Left colon (tissue), 2 donors: ENCODE measurements around the gene ZDHHC20. TPM values are rescaled to one million over a fixed set of nuclear protein-coding genes. Genes with fewer than 3 reads are reported as not detected.

Source experiments
- ATAC-seq: fragments of 200-7000 bp; cut with Tn5 transposase; one replicate; pipeline ENCODE4 v1.9.1; 2020; ENCODE audit warnings: mild to moderate bottlenecking, moderate library complexity
- DNase-seq, 2 donors: peaks; one replicate each; pipeline ENCODE4 v3.0.0-alpha.2; 2020
- intact Hi-C, 2 donors: fragments of 100-400 bp; cut with DNase I in 1 of 2; cut with micrococcal nuclease in 1 of 2; formaldehyde crosslinking; loops; one replicate each; pipeline versions ENCODE4 v1.11.2 to v1.14.0; 2022; cut with DNase I, micrococcal nuclease
- long read RNA-seq: library from polyadenylated mRNA; unstranded; transcript quantifications from one replicate; pipeline ENCODE4 v2.0.0, GENCODE V29; 2021
- total RNA-seq, 2 donors: library from RNA; stranded (reverse); fragmentation: NEBNext Ultra II Directional; extraction: Animal tissue kit (Norgen Biotek cat#: 25700); gene quantifications; one replicate each; pipeline ENCODE4 v1.2.1, GENCODE V29; 2021
- donor health status: DM: no; HTN: no; CAD: no.
- donor health status: DM: yes; HTN: yes; CAD: no.

The ZDHHC20 gene, protein sequence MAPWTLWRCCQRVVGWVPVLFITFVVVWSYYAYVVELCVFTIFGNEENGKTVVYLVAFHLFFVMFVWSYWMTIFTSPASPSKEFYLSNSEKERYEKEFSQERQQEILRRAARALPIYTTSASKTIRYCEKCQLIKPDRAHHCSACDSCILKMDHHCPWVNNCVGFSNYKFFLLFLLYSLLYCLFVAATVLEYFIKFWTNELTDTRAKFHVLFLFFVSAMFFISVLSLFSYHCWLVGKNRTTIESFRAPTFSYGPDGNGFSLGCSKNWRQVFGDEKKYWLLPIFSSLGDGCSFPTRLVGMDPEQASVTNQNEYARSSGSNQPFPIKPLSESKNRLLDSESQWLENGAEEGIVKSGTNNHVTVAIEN
- 10 to 100 TPM; 76.3 to 76.9 TPM for total RNA-seq
- long read RNA-seq, full-length matches to known transcripts: 3 of 35 reads
- long read RNA-seq, partial matches to known transcripts: 1 of 35 reads
- long read RNA-seq, other reads (novel, unspliced or antisense): 31 of 35 reads

DNA sequence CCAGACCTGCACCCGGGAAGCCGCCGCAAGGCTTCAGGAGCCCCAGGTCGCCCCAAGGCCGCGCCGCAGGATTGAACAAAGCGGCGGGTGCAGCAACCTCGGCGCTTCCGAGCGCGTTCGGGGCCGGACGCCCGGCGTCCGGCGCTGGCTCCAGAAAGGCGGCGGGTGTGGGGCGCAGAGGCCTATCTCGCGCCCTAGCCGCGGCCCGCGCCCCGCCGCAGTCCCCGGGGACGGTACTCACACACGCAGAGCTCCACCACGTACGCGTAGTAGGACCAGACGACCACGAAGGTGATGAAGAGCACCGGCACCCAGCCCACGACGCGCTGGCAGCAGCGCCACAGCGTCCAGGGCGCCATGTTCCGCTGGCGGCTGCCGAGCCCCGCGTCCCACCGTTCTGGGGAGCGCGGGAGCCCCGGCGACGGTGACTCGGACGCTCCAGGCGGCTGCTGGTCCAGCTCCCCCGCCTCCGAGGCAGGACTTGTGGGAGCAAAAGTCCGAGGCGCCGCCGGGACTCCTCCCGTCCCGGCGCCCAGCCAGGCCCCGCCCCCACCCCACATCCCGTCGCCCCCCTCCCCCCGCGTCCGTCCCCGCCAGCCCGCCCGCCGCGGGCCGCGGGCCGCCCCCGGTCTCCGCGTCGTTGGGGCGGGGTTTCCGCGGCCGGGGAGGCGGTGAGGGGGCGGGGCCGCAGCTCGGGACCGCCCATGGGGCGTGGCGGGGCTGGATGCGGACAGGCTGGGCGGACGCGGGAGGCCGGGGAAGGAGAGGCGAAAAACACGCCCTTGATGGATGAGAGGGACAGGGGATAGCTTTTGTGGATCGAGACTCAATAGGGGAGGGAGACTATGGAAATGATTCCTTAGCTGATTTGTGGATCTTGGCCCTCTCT lies at the start of gene ZDHHC20:
TSS of gene ZDHHC20 (minus strand) at position 491 of the 889 bp plus-strand sequence. CDS start at position 359, 132 bp downstream.
- intact Hi-C loops: no loop called here
- DNase-seq: peak; percentile 86 to 95
- peak; percentile 92 for ATAC-seq

DNA sequence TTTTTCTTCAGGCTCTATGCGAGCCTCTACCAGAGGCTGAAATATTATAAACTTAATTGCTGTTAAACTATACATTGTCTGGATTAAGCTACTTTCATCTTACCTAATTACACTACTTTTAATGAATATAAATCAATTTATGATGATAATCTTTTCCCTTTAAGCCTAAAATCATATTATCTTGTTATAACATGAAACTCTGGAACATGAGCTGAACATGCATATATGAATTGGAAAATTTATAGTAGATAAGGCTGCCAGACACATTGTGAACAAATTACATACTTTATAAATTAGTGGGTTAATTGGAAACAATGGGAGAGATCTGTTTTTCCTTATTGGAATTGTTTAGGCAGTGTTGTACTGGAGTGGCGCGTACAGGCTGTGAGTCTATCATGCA lies 45.3 kb upstream of the ZDHHC20 start:
- DNase-seq (no peak), ATAC-seq (no peak)
- intact Hi-C loops: no loop called here

DNA sequence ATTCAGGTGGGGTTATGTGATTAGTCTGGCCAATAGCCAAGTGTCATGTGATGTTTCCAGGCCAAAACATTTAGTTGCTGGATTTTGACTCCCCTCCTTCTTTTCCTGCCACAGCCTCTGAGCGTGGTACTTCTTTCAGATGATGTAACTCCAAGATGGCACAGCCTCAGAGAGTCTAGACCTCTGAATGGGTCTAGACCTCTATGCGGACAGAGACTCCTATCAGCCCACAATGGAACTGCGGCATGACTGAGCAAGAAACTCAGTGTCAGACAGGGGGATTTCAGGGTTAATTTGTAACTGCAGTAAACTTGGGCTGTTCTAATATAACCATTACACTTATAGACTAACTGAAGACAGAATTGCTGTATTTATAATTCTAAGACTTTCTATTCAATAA lies 42.6 kb upstream of the ZDHHC20 start:
- ATAC-seq (no peak), DNase-seq (no peak)
- intact Hi-C loops: no loop called here

DNA sequence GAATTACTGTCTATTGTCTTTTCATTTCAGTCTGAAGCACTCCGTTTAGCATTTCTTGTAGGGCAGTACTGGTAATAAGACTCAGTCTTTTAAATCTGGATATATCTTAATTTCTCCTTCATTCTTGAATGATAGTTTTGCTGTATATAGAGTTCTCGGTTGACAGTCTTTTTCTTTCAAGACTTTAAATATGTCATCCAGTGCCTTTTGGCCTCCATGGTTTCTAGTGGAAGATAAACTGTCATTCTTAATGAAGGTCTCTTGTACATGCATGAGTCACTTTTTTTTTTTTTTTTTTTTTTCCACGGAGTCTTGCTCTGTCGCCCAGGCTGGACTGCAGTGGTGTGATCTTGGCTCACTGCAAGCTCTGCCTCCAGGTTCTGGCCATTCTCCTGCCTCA lies 27.2 kb upstream of the ZDHHC20 start:
- intact Hi-C loops: no loop called here
- DNase-seq (no peak), ATAC-seq (no peak)

DNA sequence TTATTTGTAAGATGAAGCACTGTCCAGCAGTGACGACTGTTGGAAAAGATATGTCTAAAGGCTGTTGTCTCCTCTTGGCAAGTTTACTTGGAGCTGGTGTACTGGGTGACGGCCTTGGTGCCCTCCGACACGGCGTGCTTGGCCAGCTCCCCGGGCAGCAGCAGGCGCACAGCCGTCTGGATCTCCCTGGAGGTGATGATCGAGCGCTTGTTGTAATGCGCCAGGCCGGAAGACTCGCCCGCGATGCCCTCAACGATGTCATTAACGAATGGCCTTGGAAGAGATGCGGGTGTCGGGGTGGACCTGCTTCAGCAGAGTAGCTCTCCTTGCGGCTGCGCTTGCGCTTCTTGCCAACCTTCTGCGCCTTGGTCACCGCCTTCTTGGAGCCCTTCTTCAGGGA lies 24.6 kb upstream of the ZDHHC20 start:
- intact Hi-C loops: loop anchor here in 1 of 2 donors (5.0 kb wide), 1 partner anchor 371 kb away; no protein-coding TSS in a partner anchor
- ATAC-seq (no peak), DNase-seq (no peak)

DNA sequence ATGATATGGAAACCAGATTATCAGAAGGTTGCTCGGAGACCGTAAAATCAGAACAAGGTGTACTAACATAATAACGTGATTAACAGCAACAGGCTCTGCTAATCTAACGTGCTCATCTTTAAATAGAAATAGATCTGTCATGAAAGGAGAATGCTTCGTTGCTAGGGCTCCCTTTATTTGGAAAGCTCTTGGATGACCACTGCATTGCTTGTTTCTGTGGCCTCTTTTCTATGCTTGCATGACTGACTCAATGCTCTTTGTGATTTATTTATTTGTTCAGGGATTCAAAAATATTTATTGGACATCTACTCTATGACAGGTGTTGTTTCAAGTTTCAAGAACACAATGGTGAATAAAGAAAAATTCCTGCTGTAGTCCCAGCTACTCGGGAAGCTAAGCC lies 22.3 kb upstream of the ZDHHC20 start:
- ATAC-seq (no peak), DNase-seq (no peak)
- intact Hi-C loops: loop anchor here in 1 of 2 donors (5.0 kb wide), 1 partner anchor 369 kb away; no protein-coding TSS in a partner anchor

DNA sequence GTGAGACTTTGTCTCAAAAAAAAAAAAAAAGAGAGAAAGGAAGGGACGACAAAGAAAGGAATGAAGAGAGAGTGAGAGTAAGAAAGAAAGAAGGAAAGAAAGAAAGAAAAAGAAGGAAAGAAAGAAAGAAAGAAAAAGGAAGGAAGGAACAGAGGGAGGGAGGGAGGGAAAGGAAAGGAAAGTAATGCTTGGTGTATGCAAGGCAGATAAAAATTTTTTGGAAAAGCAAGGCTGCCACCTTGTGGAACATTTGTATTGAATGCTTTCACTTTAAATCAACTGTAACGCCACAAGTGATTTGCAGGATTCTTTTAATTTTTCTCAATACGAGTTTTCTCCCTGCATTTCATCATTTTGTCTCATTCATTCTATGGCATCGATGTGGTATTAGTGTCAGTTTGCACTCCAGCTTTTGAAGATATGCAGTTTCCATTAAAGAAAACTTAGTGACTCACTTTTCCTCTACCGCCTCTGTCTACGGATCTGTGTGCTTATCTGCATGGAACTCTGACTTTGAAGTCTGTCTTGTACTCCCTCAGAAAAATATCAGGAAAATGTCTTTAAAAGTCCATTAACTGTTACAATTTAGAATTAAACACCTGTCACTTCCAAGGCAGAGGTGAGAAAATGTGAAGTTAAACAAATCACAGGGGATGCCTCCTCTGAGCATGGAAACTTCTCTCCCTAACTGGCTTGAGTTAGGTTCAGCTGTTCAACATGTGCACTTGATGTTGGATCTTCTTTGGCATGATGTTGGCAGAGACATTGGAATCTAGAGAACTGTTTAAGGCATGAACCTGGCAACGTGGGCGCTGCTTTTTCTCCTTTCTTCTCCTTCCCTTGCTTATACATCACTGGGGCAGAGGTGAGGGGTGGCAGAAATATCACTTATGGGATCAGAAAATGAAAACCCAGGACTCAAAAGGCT lies 20.0 kb upstream of the ZDHHC20 start:
- intact Hi-C loops: no loop called here
- peak; percentile 76 for ATAC-seq

DNA sequence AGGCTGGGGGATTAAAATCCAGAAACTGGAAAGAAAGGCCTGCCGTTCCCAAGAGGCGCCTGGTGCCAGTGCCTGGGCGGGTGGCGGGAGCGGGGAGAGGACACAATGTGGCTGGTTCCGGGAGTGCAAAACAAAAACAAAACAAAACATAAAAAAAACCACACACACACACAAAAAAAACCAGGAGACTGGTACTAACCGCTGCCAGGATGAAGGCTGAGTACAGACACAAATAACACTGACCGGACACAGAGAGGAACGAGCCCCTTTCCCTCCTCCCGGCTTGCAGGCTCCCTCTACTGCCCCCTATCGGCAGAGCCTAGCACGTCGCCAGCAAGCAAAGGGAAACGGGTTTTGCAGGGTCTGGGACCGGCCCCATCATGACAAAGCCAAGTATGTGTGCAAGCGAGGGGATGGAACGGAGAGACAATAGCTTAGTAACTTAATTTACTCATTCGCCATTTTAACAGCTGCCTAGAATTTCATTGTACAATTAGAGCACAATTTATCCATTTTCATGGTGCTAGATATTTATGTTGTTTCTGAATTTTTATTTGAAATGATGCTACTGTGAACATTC lies 17.9 kb upstream of the ZDHHC20 start:
- peak; percentile 90 for ATAC-seq
- DNase-seq: peak; percentile 71 to 87
- intact Hi-C loops: no loop called here

More for the DNA sequence above, 20.0 kb upstream of the ZDHHC20 start:
- DNase-seq: peak in 1 of 2 donors; percentile 30

DNA sequence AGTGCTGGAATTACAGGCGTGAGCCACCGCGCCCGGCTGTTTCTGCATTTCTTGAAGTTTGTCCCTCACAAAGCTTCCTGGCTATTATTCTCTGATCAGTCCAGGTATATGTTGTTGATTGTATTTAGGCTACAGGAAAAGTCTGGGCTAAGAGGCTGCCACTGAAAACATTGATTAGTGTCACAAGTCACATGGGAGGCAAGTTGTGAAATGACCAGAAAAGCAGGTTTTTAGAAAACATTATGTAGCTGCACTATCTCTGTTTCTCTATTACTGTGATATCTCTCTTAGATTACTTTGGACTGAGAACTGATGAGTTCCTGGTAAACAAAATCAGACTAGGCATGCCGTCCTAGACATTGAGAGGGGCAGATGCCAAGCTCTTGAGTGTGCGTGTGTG lies 16.0 kb upstream of the ZDHHC20 start:
- ATAC-seq: no peak
- intact Hi-C loops: no loop called here
- no peak for DNase-seq

DNA sequence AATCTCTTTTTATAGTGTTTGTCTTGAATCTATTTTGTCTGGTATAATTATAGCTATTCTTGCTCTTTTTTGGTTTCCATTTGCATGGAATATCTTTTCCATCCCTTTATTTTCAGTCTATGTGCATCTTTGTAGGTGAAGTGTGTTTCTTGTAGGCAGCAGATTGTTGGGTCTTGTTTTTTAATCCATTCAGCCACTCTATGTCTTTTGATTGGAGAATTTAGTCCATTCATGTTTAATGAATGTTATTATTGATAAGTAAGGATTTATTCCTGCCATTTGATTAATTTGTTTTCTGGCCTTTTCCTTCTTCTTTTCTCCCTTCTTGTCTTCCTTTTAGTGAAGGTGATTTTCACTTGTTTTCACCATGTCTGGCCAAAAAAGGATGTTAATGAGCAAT lies 11.7 kb upstream of the ZDHHC20 start:
- ATAC-seq (no peak), DNase-seq (no peak)
- intact Hi-C loops: no loop called here

DNA sequence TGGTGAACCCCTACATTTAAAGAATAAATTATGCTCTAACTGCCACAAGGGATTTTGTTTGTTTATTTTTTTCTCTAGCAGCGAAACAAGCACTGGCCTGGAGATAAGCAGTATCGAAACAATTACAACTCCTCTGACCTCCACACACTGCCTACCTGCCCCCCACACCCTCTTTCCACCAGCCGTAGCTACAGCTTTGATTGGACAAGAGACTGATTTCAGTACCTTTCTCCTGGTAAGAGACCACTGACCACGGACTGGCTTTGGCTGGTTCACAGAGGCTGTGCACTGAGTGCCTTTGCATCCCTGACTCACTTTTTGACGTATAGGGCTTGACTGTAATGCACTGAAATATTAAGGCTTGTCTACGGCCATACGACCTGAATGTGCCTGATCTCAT lies 7.4 kb upstream of the ZDHHC20 start:
- intact Hi-C loops: no loop called here
- DNase-seq (no peak), ATAC-seq (no peak)

DNA sequence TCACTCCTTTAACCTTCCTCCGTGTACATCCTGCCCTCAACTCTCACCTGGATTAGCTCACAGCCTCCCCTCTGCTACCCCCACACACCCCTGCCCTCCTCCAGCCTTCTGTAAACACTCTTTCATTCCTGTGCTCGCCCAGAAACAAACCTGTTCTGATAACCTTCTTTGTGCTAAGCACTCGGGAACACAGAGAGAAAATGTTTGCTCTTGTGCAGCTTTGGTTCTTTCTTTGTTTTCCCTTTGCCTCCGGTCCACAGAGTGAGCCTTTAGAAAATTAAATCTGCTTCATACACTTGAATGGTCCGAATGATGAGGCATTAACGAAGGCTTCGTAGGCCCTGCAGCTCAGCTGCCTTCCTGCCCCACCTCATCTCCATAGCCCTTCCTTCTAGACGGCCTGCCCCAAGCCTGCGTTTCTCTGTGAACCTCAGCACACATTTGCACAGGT lies 6.6 kb upstream of the ZDHHC20 start:
- DNase-seq (peak; percentile 25 to 45), ATAC-seq (peak; percentile 92)
- intact Hi-C loops: no loop called here

DNA sequence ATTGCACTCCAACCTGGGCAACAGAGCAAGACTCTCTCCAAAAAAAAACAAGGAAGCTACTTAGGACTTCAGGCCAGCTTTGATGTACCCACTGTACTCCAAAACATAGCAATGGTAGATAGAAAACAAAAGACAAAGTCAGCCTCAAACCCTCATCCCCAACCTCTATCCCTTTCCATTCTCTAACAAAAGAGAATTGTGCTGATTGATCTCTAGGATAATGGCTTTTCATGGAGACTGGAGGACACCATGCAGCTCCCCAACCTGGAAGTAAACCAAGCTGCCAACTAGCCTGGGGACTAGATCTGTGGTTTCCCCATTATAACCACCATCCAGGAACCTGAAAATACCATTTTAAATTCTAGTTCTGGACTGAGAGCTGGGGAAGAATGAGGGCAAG lies 4.3 kb upstream of the ZDHHC20 start:
- ATAC-seq (no peak), DNase-seq (no peak)
- intact Hi-C loops: no loop called here

DNA sequence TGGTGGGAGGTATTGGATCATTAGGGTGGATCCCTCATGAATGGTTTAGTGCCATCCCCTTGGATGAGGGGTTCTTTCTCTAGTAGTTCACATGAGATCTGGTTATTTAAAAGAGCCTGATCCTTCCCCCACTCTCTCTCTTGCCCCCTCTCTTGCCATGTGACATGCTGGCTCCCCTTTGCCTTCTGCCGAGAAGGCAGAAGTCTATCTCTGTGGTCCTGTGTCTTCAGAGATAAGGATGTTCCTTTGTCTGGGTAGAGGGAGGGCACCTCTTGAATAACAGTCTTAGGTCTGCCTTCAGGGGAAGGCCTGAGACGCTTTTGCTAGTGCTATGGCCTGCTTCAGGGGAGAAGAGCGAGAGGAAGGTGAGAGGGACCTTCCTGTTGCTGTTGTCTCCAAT lies 2.0 kb upstream of the ZDHHC20 start:
- intact Hi-C loops: no loop called here
- DNase-seq (no peak), ATAC-seq (no peak)

DNA sequence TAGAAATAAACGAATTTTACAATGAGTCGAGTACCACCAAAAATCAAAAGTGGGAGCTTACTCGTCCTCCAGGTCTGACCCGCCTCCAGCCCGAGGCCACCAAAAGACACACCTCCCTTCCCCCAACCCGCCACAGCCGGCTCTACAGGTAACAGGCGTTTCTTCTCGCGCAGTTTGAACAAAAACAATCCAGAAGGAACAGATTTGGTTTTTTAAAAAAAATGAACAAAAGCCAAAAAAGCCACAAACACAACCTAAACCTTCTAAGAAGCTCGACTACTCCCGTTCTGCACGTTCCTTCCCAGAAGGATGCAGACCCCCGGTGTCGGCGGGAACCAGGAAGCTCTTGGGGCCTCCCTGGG lies 671 bp downstream of the ZDHHC20 start:
- intact Hi-C loops: no loop called here
- ATAC-seq (peak; percentile 59), DNase-seq (peak; percentile 62 to 77)

DNA sequence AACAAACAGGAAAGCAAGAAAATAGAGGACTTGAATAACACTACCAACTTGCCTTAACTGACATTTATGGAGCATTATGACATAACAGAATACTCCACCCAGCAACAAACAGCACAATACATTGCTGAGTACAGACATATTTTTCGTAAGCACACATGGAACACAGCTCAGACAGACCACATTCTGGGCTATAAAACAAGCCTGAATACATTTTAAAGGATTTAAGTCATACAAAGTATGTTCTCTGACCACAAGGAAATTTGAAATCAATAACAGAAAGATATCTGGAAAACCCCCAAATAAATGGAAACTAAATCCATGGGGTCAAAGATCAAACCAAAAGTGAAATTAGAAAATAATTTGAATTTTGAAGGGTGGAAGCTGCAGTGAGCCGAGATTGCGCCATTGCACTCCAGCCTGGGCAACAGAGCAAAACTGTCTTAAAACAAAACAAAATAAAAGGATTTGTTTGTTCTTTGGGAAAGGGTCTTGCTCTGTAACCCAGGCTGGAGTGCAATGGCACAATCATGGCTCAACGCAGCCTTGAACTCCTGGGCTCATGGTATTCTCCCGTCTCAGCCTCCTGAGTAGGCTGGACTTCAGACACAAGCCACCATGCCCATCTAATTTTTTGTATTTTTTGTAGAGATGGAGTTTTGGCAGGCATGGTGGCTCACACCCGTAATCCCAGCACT lies 5.6 kb downstream of the ZDHHC20 start:
- intact Hi-C loops: no loop called here
- ATAC-seq: peak; percentile 69
- no peak for DNase-seq

DNA sequence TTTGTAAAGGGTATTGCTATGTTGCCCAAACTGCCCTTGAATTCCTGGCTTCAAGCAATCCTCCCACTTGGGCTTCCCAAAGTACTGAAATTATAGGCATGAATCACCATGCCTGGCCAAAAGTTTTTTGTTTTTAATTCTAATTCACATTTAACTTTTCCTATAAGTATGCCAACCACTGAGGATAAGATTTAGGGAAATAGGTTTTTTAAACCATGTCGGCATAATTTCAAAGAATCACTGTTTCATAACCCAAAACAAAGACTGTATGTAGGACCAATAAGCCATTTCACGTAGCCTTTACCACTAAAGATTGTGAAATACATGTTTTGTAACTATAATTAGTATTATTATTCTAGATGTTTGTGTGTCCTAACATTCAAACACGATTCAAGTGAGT lies 8.2 kb downstream of the ZDHHC20 start:
- DNase-seq (no peak), ATAC-seq (no peak)
- intact Hi-C loops: no loop called here

DNA sequence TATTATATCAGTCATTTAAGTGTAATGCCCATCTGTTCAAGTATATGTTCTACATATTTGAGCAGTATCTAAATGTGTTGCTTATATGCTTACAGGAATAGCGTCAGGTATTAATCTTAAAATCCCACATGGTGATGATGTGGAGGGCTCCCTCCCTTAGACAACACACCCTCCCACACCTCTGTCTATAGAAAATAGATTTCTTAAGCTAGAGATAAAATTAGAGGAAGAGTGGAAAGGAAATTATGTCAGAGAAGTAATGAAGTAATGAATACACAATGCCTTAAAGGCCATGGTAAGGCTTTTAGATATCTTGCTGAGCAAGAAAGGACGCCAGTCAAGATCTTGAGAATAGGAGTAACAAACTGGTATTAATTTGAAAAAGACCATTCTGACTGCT lies 12.4 kb downstream of the ZDHHC20 start:
- no peak for DNase-seq
- no peak for ATAC-seq
- intact Hi-C loops: no loop called here
